HG03159 (cell line): ENCODE results near the gene EPDR1.
A peak's percentile ranks its signal among the peaks of the same experiment; 100 is the strongest.

Experiments
- ATAC-seq: cut with Tn5 transposase; IDR thresholded peaks from one replicate; pipeline ENCODE4 v1.9.1; 2021; ENCODE audit warnings: mild to moderate bottlenecking, moderate library complexity; ENCODE audit not compliant: unreplicated experiment

EPDR1 gene

DNA sequence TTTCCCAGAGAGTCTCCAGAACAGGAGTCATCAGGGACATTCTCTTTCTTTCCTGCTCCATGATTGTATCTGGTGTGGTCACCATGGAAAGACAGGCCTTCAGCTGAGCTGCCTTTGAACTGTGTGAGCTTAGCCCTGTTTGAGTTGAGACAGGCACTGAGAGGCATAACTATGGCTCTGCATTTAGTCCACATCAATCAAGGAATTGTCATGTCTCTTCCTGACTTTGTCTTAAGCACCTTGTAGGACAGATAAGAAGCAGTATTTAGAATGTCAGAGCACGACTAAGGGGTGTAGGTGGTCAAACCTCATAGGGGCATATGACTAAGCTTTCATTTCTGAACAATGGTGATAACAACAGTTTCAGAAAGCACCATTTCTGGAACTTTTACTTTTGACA, 53.5 kb downstream of the EPDR1 start:
- no peak for ATAC-seq

GRCh38 chr7:37974711-37975110, 54.3 kb downstream of the EPDR1 start:
- ATAC-seq = no peak

- no peak for ATAC-seq
These were observed 56.8 kb downstream of the EPDR1 start for GRCh38 chr7:37977243-37977642.

DNA sequence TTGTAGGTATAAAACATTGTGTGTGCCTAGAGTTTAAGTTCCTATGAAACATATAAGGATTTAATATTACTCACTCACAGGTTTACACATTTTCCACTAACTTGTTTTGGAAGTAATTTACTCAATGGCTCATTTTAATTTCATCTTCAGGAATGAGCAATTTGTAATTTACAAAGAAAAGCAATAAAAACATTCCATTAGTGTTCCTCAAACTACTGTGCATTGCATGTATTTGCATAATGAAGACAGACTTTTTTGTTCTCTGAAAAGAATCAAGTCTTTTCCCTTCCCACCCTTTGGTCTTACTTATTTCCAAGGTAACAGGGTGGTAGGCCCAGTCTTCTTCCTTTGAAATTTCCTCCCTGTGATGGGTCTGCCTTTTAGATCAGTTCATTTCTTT, 61.2 kb downstream of the EPDR1 start:
- ATAC-seq = no peak

- no peak for ATAC-seq
These were observed 62.0 kb downstream of the EPDR1 start for GRCh38 chr7:37982423-37982822.

- ATAC-seq = no peak
These were observed 64.4 kb downstream of the EPDR1 start for GRCh38 chr7:37984750-37985390.

GRCh38 chr7:37986908-37987330, 66.5 kb downstream of the EPDR1 start:
- no peak for ATAC-seq

- no peak for ATAC-seq
These were observed 67.3 kb downstream of the EPDR1 start for GRCh38 chr7:37987732-37988131.

GRCh38 chr7:37988721-37989650, 68.5 kb downstream of the EPDR1 start:
- no peak for ATAC-seq

- ATAC-seq = no peak
These were observed 69.9 kb downstream of the EPDR1 start for GRCh38 chr7:37990337-37990736.

GRCh38 chr7:37993060-37993501, 72.6 kb downstream of the EPDR1 start:
- peak; percentile 52 for ATAC-seq

DNA sequence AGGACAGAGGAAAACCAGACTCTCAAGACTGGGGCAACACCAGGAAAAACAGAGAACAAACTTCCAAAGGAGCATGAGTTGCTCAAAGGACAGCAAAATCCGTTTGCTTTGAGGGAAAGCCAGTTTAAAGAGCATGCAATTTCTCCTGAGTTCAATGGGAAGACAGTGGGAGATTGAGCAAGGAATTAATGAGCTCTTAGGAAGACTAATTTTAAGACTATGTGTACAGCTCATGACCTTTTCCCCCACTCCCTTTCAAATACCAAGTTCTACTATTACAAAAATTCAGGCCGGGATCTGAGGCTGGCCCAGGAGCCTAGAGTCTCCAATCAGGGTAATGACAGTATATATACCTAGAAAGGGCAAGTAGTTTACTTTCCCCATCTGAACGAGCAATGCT, 79.2 kb downstream of the EPDR1 start:
- ATAC-seq = no peak

- ATAC-seq = no peak
These were observed 79.8 kb downstream of the EPDR1 start for GRCh38 chr7:38000272-38000671.
